SK-N-SH (cell line): ENCODE results near the gene CCDC197. TPM values are rescaled to one million over a fixed set of nuclear protein-coding genes. Genes with fewer than 3 reads are reported as not detected.

Experiments used
- CTCF ChIA-PET: fragments of 300-600, 350-600 bp; formaldehyde crosslinking; extraction: SDS; loops from one replicate; lab custom pipeline; 2021; lab: Yijun Ruan, JAX
- POLR2A ChIA-PET: fragments of 350-600 bp; sonication (Branson Sonifier 250); formaldehyde crosslinking; extraction: SDS; loops from one replicate; lab custom pipeline; 2020; ENCODE audit warnings: antibody characterized with exemption, inconsistent platforms; lab: Yijun Ruan, JAX
- DNase-seq: peaks from one replicate; pipeline ENCODE4 v3.0.0; 2012
- H2AFZ ChIP-seq: fragments of 200-600 bp; sonication (generic); 2 replicates; pipeline ENCODE4 v1.8.1; 2016; ENCODE audit warnings: antibody characterized with exemption, mild to moderate bottlenecking, low read depth
- H3F3A ChIP-seq: fragments of 200-600 bp; sonication (generic); replicated peaks from 2 replicates; pipeline ENCODE3; 2016; ENCODE audit warnings: antibody characterized with exemption, mild to moderate bottlenecking; ENCODE audit not compliant: insufficient read depth
- H3K27ac ChIP-seq, 2 experiments: fragments of 200-500 bp in 1 of 2; fragments of 200-600 bp in 1 of 2; sonication (Bioruptor generic) in 1 of 2; sonication (generic), shearing (Covaris generic) in 1 of 2; 2 replicates each; pipeline versions ENCODE4 v1.5.1 to v1.6.1; 2014 to 2016; ENCODE audit warnings: low read depth in 2 of 2, inconsistent platforms in 1 of 2, low read length in 1 of 2, mild to moderate bottlenecking in 1 of 2, mixed read lengths in 1 of 2
- H3K27me3 ChIP-seq: fragments of 200-600 bp; sonication (generic), shearing (Covaris generic); 2 replicates; pipeline ENCODE4 v1.6.1; 2016; ENCODE audit warnings: mixed run types; ENCODE audit not compliant: insufficient read depth
- H3K36me3 ChIP-seq, 2 experiments: fragments of 200-500 bp in 1 of 2; fragments of 200-600 bp in 1 of 2; sonication (Bioruptor generic) in 1 of 2; sonication (generic) in 1 of 2; replicated peaks in 1 of 2; 2 replicates each; pipeline versions ENCODE3 to v1.5.1; 2014 to 2016; ENCODE audit warnings: low read length in 1 of 2, mild to moderate bottlenecking in 1 of 2; ENCODE audit not compliant: insufficient read depth in 2 of 2, control insufficient read depth in 1 of 2
- H3K4me1 ChIP-seq, 2 experiments: fragments of 200-500 bp in 1 of 2; fragments of 200-600 bp in 1 of 2; sonication (Bioruptor generic) in 1 of 2; sonication (generic), shearing (Covaris generic) in 1 of 2; 2 replicates each; pipeline versions ENCODE4 v1.5.1 to v1.6.1; 2014 to 2016; ENCODE audit warnings: low read depth in 1 of 2, low read length in 1 of 2, mixed run types in 1 of 2; ENCODE audit not compliant: insufficient read depth in 2 of 2, control insufficient read depth in 1 of 2
- H3K4me2 ChIP-seq: fragments of 200-600 bp; sonication (generic), shearing (Covaris generic); 2 replicates; pipeline ENCODE4 v1.6.1; 2017; ENCODE audit warnings: mixed run types
- H3K4me3 ChIP-seq, 2 experiments: fragments of 200-500 bp in 1 of 2; fragments of 200-600 bp in 1 of 2; sonication (Bioruptor generic) in 1 of 2; sonication (generic), shearing (Covaris generic) in 1 of 2; 2 replicates each; pipeline versions ENCODE4 v1.5.1 to v1.8.1; 2014 to 2016; ENCODE audit warnings: low read depth in 2 of 2, inconsistent platforms in 1 of 2, low read length in 1 of 2, mild to moderate bottlenecking in 1 of 2, mixed read lengths in 1 of 2, moderate library complexity in 1 of 2
- H3K79me2 ChIP-seq: fragments of 200-600 bp; sonication (generic); 2 replicates; pipeline ENCODE4 v1.8.1; 2017; ENCODE audit warnings: mild to moderate bottlenecking; ENCODE audit not compliant: insufficient read depth
- H3K9ac ChIP-seq: fragments of 200-600 bp; sonication (generic); 2 replicates; pipeline ENCODE4 v1.6.1; 2017; ENCODE audit warnings: mixed run types
- H3K9me2 ChIP-seq: fragments of 200-600 bp; sonication (generic); 2 replicates; pipeline ENCODE4 v1.6.1; 2017; ENCODE audit warnings: mixed run types
- H3K9me3 ChIP-seq: fragments of 200-600 bp; sonication (generic); 2 replicates; pipeline ENCODE4 v1.6.1; 2017; ENCODE audit warnings: mixed run types, mild to moderate bottlenecking, moderate library complexity
- H4K20me1 ChIP-seq: fragments of 200-600 bp; sonication (generic); 2 replicates; pipeline ENCODE4 v1.6.1; 2017; ENCODE audit warnings: mild to moderate bottlenecking, mixed run types; ENCODE audit not compliant: insufficient read depth
- CTCF ChIP-seq: fragments of 200-600 bp; sonication (generic); IDR thresholded peaks from 2 replicates; pipeline ENCODE4 v1.6.1; 2017; ENCODE audit warnings: antibody characterized with exemption, mild to moderate bottlenecking, moderate library complexity
- EP300 ChIP-seq, 2 experiments: IDR thresholded peaks; 2 replicates each; pipeline versions ENCODE4 v1.4.0 to v1.6.1; 2012; ENCODE audit warnings: borderline replicate concordance in 1 of 2, low read depth in 1 of 2, low read length in 1 of 2
- EZH2phosphoT487 ChIP-seq: fragments of 200-600 bp; sonication (generic); IDR thresholded peaks from 2 replicates; pipeline ENCODE4 v1.6.1; 2017; ENCODE audit warnings: low read depth, mixed run types, mild to moderate bottlenecking, antibody characterized with exemption, moderate library complexity, borderline replicate concordance
- FOXJ3 ChIP-seq: sonication (generic); formaldehyde crosslinking; IDR thresholded peaks from 2 replicates; pipeline ENCODE4 v1.5.1; 2020; ENCODE audit warnings: mild to moderate bottlenecking, missing genetic modification reagents
- JUND ChIP-seq: IDR thresholded peaks from 2 replicates; pipeline ENCODE4 v1.4.0; 2012
- MAX ChIP-seq: IDR thresholded peaks from 2 replicates; pipeline ENCODE4 v1.4.0; 2012; ENCODE audit warnings: low read depth
- MEF2A ChIP-seq: IDR thresholded peaks from 2 replicates; pipeline ENCODE4 v1.4.0; 2012; ENCODE audit warnings: low read depth, borderline replicate concordance
- POLR2AphosphoS5 ChIP-seq: IDR thresholded peaks from 2 replicates; pipeline ENCODE4 v1.6.1; 2012; ENCODE audit warnings: low read depth, low read length
- RCOR1 ChIP-seq: fragments of 150-350 bp; IDR thresholded peaks from 2 replicates; pipeline ENCODE4 v1.6.1; 2017; ENCODE audit warnings: antibody characterized with exemption, low read length
- RFX5 ChIP-seq: IDR thresholded peaks from 2 replicates; pipeline ENCODE4 v1.6.1; 2012; ENCODE audit warnings: mild to moderate bottlenecking, improper control_type of control experiment, low read length
- RXRA ChIP-seq: IDR thresholded peaks from 2 replicates; pipeline ENCODE4 v1.4.0; 2012; ENCODE audit warnings: low read depth, mild to moderate bottlenecking, borderline replicate concordance
- SIN3A ChIP-seq: IDR thresholded peaks from 2 replicates; pipeline ENCODE4 v1.6.1; 2012; ENCODE audit warnings: low read depth, mild to moderate bottlenecking, low read length, moderate library complexity, borderline replicate concordance
- TCF12 ChIP-seq: IDR thresholded peaks from 2 replicates; pipeline ENCODE4 v1.4.0; 2012
- TEAD4 ChIP-seq: IDR thresholded peaks from 2 replicates; pipeline ENCODE4 v1.4.0; 2012; ENCODE audit warnings: mild to moderate bottlenecking, borderline replicate concordance; ENCODE audit not compliant: insufficient read depth
- USF2 ChIP-seq: fragments of 150-350 bp; IDR thresholded peaks from 2 replicates; pipeline ENCODE4 v1.6.1; 2017; ENCODE audit warnings: antibody characterized with exemption, low read length, low read depth, borderline replicate concordance
- YY1 ChIP-seq: IDR thresholded peaks from 2 replicates; pipeline ENCODE4 v1.4.0; 2012; ENCODE audit warnings: low read depth, mild to moderate bottlenecking
- ZBTB33 ChIP-seq: IDR thresholded peaks from 2 replicates; pipeline ENCODE4 v1.4.0; 2012; ENCODE audit warnings: low read depth, borderline replicate concordance
- WGBS: methylation state at CpG from one replicate; pipeline ENCODE4 v1.1.6; 2017; ENCODE audit warnings: low lambda C conversion rate; 5-methylcytosine and 5-hydroxymethylcytosine counted together
- polyA plus RNA-seq, 3 experiments: library from polyadenylated mRNA; depleted of rRNA; stranded (reverse); fragments of >200 nt; gene quantifications; 2 replicates each; pipeline ENCODE4 v1.2.3, GENCODE V29; 2012

Gene CCDC197
- polyA plus RNA-seq, 1 of the 3 experiments (the other 2 are of a cell fraction): not detected

GRCh38 chr14:94043756-94044475, 46.8 kb downstream of the CCDC197 start:
- Histone ChIP-seq H3K36me3 (peaks cover 3 to 56% of the 10 kb centered on the region in 2 experiments), H3K4me2 (no peak overlapping the region), H3K4me1 (peaks cover 0 to 7% of the 10 kb centered on the region in 2 experiments; a peak in 2 of 4 replicates), H3K4me3 (no peak overlapping the region), H3K27ac (no peak overlapping the region), H3F3A (no peaks in the 10 kb centered on the region), H2AFZ (no peak overlapping the region), H3K9ac (no peak overlapping the region), H3K27me3 (no peaks in the 10 kb centered on the region), H3K9me2 (no peaks in the 10 kb centered on the region), H3K79me2 (no peaks in the 10 kb centered on the region), H4K20me1 (no peaks in the 10 kb centered on the region), H3K9me3 (no peaks in the 10 kb centered on the region)
- DNase-seq: no peak
- ChIA-PET CTCF (interaction anchor here (0.8 to 2.3 kb wide), 5 partner anchors 8 to 137 kb away, joined by 3 to 6 read pairs (median 3); no protein-coding TSS in a partner anchor), POLR2A (no interaction called here)
- no peak for TF ChIP-seq JUND
- no peak for TF ChIP-seq CTCF
- TF ChIP-seq YY1: no peak
- no peak for TF ChIP-seq RCOR1
- TF ChIP-seq MEF2A: no peak
- TF ChIP-seq EZH2phosphoT487: no peak
- no peak for TF ChIP-seq TEAD4
- no peak for TF ChIP-seq RFX5
- TF ChIP-seq POLR2AphosphoS5: no peak
- WGBS: 94% methylated on average over 12 of the region's 14 CpGs

GRCh38 chr14:94044476-94045091, 47.5 kb downstream of the CCDC197 start:
- no peaks in the 10 kb centered on the region for H3K9me2 ChIP-seq
- H3K4me3 ChIP-seq: no peak overlapping the region
- POLR2A ChIA-PET: no interaction called here
- H4K20me1 ChIP-seq: no peaks in the 10 kb centered on the region
- H2AFZ ChIP-seq: no peak overlapping the region
- TF ChIP-seq USF2 (no peak), TEAD4 (no peak), TCF12 (no peak), ZBTB33 (no peak), CTCF (no peak), RXRA (no peak), POLR2AphosphoS5 (no peak), MAX (no peak), EP300 (IDR thresholded peaks at IDR 0.05; ENCODE audit: borderline replicate concordance in 1 of 2, low read depth in 1 of 2, low read length in 1 of 2) (no peak), SIN3A (no peak), FOXJ3 (CRISPR knock-in tag) (no peak)
- H3K27me3 ChIP-seq: no peaks in the 10 kb centered on the region
- no peak for DNase-seq
- H3K4me1 ChIP-seq: peaks cover 0 to 12% of the 10 kb centered on the region in 2 experiments; a peak in 2 of 4 replicates
- no peaks in the 10 kb centered on the region for H3K79me2 ChIP-seq
- H3K4me2 ChIP-seq: no peak overlapping the region
- CTCF ChIA-PET: interaction anchor here (0.8 to 8.1 kb wide), 8 partner anchors 7 to 136 kb away, joined by 3 to 74 read pairs (median 3); no protein-coding TSS in a partner anchor
- H3F3A ChIP-seq: no peaks in the 10 kb centered on the region
- H3K9me3 ChIP-seq: no peaks in the 10 kb centered on the region
- peaks cover 6 to 60% of the 10 kb centered on the region in 2 experiments for H3K36me3 ChIP-seq
- 94% methylated on average over 12 of the region's 20 CpGs for WGBS
- no peak overlapping the region for H3K9ac ChIP-seq
- no peak overlapping the region for H3K27ac ChIP-seq
